GM18909 (cell line): ENCODE measurements around the gene TRIM44.
"Not testable (repeated sequence)": the region's sequence is repeated elsewhere in the genome, so short reads cannot be mapped to it uniquely, and the experiment has no call there.

Source experiments
- ATAC-seq: cut with Tn5 transposase; IDR thresholded peaks from one replicate; pipeline ENCODE4 v1.9.1; 2021; ENCODE audit warnings: mild to moderate bottlenecking; ENCODE audit not compliant: unreplicated experiment, poor library complexity

Gene TRIM44

GRCh38 chr11:35841733-35842132 lies 179.2 kb downstream of the TRIM44 start:
- no peak for ATAC-seq

DNA sequence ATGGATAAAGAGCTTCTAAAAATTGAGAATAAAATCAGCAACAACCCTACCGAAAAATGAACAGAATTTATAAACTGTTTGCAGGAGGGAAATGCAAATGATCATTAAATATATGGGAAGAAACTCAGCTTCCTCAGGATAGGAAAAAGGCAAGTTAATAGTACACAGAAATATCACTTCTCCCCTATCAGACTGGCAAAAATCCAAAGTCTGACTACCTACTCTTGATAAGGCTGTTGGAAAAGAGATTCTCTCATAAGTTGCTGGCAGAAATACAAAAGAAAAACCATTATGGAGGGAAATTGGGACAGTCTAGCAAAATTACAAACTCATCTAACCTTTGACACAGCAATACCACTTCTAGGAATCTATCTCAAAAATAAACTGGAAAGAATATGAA lies 180.4 kb downstream of the TRIM44 start:
- no peak for ATAC-seq

DNA sequence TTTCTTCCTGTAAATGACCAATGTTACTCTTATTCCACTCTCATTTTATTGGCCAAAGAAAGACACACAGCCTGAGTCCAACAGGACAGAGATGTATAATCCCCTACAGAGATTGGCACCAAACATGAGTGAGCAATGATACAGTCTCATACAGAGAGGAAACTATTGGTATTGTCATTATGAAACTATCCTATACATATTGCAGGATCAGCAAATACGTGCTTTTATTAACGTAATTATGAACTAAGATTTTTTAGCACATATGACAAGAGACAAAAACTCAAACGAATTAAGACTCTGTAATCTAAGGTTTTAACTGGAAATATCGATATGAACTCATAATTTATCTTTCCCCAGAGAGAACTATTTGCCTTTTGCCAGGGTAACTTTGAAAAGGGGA lies 182.0 kb downstream of the TRIM44 start:
- no peak for ATAC-seq

- no peak for ATAC-seq
These were observed 183.3 kb downstream of the TRIM44 start for GRCh38 chr11:35845860-35846259.

- ATAC-seq = no peak
These were observed 184.3 kb downstream of the TRIM44 start for GRCh38 chr11:35846874-35847273.

DNA sequence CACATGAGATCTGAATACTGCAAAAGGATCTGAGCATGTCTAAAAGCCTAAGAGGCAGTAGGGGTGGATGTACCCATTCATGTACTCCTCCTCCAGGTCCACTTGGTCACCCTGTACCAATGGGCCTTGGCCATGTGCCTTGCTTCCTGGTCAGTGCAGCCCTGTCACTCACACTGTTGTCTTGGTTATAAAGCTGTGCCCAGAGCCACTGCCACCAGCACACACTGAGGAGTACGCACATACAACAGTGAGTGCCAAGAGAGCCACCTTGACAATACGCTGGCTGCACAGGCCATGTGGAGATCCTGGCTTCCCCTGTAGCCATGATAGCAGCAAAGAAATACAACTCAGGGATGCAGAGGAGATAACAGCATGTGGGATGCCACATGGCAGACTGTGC lies 184.9 kb downstream of the TRIM44 start:
- ATAC-seq = no peak

- ATAC-seq = no peak
These were observed 186.0 kb downstream of the TRIM44 start for GRCh38 chr11:35848616-35849015.

DNA sequence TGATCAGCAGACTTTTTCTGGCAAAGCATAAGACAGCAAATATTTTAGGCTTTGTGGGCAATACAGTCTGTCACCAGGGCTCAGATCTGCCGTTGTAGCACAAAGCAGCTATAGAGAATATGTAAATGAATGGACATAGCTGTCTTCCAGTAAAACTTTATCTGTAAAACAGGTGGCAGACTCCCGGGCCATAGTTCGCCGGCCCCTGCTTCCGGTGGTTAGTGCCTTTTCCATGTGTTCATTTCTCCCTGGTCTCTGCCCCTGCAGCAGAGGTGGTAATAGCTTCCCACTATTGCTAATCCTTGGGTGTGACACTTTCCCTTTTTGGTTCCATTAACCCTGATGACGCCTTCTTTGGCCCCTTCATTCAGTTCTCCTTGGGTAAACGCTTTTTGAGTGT lies 187.6 kb downstream of the TRIM44 start:
- ATAC-seq = no peak

DNA sequence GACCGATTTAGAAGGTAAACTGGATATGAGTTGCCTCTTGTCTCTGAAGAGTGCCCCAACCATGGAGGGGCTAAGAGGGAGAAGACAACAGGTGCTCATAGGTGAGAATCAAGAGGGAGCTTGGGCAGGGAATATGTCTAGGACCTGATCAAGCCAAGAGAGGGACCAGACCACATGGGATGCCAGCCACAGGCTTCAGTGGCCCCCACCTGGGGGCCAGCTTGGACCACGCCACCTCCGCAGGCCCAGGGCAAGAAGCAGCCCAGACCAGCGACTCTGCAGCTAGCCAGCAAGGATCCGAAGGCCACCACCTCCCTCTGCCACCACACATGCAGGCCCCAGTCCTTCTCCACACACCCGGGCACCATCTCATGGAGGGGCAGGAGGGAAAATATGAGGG lies 188.8 kb downstream of the TRIM44 start:
- no peak for ATAC-seq

GRCh38 chr11:35852056-35852455 lies 189.5 kb downstream of the TRIM44 start:
- no peak for ATAC-seq

DNA sequence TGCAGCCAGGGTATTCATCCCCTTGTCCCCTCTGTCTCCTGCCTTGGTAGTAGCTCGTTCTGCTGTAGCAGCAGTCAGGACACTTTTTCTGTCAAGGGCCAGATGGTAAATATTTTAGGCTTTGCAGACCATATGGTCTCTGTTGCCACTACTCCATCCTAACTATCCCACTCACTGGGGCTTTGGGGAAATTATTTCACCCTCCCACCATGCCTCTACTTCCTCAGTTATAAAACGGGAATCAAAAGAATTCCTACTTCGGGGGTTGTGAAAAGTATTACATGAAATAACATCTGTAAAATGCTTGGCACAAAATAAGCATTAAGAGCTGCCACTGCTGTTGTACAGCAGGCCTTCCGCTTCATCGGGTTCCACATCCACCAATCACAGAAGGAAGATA lies 191.4 kb downstream of the TRIM44 start:
- no peak for ATAC-seq

- ATAC-seq = no peak
These were observed 193.1 kb downstream of the TRIM44 start for GRCh38 chr11:35855671-35856070.

GRCh38 chr11:35856259-35856658 lies 193.7 kb downstream of the TRIM44 start:
- ATAC-seq = no peak

GRCh38 chr11:35856756-35857155 lies 194.2 kb downstream of the TRIM44 start:
- no peak for ATAC-seq

- no peak for ATAC-seq
These were observed 195.3 kb downstream of the TRIM44 start for GRCh38 chr11:35857922-35858321.

- ATAC-seq = no peak
These were observed 196.7 kb downstream of the TRIM44 start for GRCh38 chr11:35859301-35859700.

GRCh38 chr11:35860194-35860593 lies 197.6 kb downstream of the TRIM44 start:
- ATAC-seq = not testable (repeated sequence)

GRCh38 chr11:35861191-35861590 lies 198.6 kb downstream of the TRIM44 start:
- ATAC-seq = no peak

- no peak for ATAC-seq
These were observed 200.1 kb downstream of the TRIM44 start for GRCh38 chr11:35862666-35863065.

- ATAC-seq = no peak
These were observed 201.6 kb downstream of the TRIM44 start for GRCh38 chr11:35864131-35864530.

GRCh38 chr11:35866601-35867000 lies 204.0 kb downstream of the TRIM44 start:
- ATAC-seq = no peak
